Right lobe of liver (tissue), 4 donors: ENCODE results near the gene MAPK6.

Source experiments
- CTCF ChIP-seq, 4 donors: fragments of 200-600 bp in 3 of 4; fragments of 450-650 bp in 1 of 4; IDR thresholded peaks; one replicate each; pipeline versions ENCODE4 v1.5.1 to v1.8.0; 2016 to 2022; ENCODE audit warnings: antibody characterized with exemption in 4 of 4, mild to moderate bottlenecking in 2 of 4
- POLR2A ChIP-seq: fragments of 450-650 bp; IDR thresholded peaks from one replicate; pipeline ENCODE4 v1.6.1; 2017; ENCODE audit warnings: antibody characterized with exemption, mild to moderate bottlenecking
- donor health status: DM: no; HTN: no; CAD: no.
- donor health status: DM: no; HTN: no; CAD: no.
- donor health status: DM: no; HTN: yes; CAD: no.

- TF ChIP-seq POLR2A = no peak
- TF ChIP-seq CTCF (IDR thresholded peaks at IDR 0.05) = no peak
Measured at GRCh38 chr15:52107238-52107637, 88.2 kb downstream of the MAPK6 start.
